ENCODE measurements around the gene FANCI.

DNA sequence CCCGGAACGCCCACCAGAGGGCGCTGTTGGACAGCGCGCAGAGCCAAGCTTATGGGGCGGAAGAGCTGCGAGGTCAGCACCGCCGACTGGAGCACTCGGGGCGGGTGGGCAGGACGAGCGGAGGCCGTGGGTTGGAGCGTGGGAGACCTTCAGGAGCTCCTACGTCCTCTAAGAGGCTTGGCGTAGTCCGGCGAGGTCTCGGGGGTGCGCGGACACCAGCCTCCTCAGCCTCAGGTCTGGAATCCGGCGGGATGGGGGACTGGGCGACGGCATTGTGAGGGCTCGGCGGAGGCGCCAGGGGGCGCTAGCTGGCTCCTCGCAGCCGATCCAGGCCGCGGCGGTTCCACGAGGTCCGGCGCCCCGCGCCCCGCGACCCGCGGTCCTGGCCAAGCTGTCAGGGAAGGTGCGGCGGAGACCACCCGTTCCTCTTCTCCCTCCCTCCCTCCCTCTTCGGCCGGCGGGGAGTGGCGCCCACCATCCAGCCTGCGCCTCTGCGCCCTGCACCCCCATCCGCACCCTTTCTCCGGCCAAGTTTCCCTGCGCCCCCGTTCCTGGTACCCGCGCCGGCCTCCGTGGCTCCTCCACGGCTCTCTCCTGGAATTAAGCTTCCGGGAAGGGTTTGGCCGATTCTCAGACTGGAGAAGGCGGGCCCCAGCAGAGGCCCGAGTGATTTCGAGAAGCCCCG is 115.1 kb downstream of the FANCI start:
- TF ChIP-seq CTCF (tag by site-specific recombination; IDR thresholded peaks at IDR 0.05) (peak; percentile 99), HOXD13 (CRISPR knock-in tag; IDR thresholded peaks at IDR 0.05; ENCODE audit: borderline replicate concordance) (no peak), ZNF777 (tag by site-specific recombination; IDR thresholded peaks at IDR 0.05; ENCODE audit: borderline replicate concordance) (no peak), ATF2 (tag by site-specific recombination; IDR thresholded peaks at IDR 0.05; ENCODE audit: low read depth) (no peak), BCL11A (tag by site-specific recombination; IDR thresholded peaks at IDR 0.05; ENCODE audit: low read depth) (no peak), ZBTB44 (tag by site-specific recombination; IDR thresholded peaks at IDR 0.05) (no peak), ZNF768 (tag by site-specific recombination; IDR thresholded peaks at IDR 0.05) (no peak), WT1 (tag by site-specific recombination; IDR thresholded peaks at IDR 0.05) (peak; percentile 53; the same call in 1 of the 2 replicates), ZNF146 (tag by site-specific recombination; IDR thresholded peaks at IDR 0.05) (no peak), ZNF664 (tag by site-specific recombination; IDR thresholded peaks at IDR 0.05) (no peak), ZNF324 (tag by site-specific recombination; IDR thresholded peaks at IDR 0.05) (0 out of 2 replicates have a peak, but pooled peaks have one; percentile 60), ZNF423 (tag by site-specific recombination; IDR thresholded peaks at IDR 0.05) (no peak), ZFP37 (tag by site-specific recombination; IDR thresholded peaks at IDR 0.05) (peak; percentile 86; the same call in 1 of the 2 replicates)
- TF ChIP-seq, protein P1, sequence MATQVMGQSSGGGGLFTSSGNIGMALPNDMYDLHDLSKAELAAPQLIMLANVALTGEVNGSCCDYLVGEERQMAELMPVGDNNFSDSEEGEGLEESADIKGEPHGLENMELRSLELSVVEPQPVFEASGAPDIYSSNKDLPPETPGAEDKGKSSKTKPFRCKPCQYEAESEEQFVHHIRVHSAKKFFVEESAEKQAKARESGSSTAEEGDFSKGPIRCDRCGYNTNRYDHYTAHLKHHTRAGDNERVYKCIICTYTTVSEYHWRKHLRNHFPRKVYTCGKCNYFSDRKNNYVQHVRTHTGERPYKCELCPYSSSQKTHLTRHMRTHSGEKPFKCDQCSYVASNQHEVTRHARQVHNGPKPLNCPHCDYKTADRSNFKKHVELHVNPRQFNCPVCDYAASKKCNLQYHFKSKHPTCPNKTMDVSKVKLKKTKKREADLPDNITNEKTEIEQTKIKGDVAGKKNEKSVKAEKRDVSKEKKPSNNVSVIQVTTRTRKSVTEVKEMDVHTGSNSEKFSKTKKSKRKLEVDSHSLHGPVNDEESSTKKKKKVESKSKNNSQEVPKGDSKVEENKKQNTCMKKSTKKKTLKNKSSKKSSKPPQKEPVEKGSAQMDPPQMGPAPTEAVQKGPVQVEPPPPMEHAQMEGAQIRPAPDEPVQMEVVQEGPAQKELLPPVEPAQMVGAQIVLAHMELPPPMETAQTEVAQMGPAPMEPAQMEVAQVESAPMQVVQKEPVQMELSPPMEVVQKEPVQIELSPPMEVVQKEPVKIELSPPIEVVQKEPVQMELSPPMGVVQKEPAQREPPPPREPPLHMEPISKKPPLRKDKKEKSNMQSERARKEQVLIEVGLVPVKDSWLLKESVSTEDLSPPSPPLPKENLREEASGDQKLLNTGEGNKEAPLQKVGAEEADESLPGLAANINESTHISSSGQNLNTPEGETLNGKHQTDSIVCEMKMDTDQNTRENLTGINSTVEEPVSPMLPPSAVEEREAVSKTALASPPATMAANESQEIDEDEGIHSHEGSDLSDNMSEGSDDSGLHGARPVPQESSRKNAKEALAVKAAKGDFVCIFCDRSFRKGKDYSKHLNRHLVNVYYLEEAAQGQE (tag by site-specific recombination; IDR thresholded peaks at IDR 0.05) = peak; percentile 62

Data from HEK293 (cell line).